ENCODE data around the gene DOP1A. TPM values are rescaled to one million over a fixed set of nuclear protein-coding genes. Genes with fewer than 3 reads are reported as not detected.

The DOP1A gene
- total RNA-seq, 4 donors from 2014 or later = 52.5 to 59.9 (median 58.0) TPM

DNA sequence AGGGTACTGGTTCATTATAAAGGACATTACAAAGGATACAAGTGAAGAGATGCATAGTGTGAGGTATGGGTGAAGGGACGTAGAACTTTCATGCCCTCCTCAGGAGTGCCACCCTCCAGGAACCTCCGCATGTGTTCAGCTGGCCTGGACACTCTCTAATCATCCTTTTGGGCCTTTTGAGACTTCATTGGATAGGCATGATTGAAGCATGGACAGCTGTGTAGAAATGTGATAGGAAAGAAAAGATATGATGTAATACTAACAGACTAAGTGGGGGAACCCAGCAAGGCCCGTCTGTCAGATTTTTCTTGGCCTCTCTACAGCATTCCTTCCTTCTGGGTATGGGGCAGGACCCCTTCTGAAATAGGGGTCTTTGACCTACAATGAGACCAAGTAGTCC, 31.1 kb downstream of the DOP1A start:
- Histone ChIP-seq H3K9me3 (no peaks in the 10 kb centered on the region), H3K27me3 (no peaks in the 10 kb centered on the region), H3K36me3 (peaks cover 0 to 17% (median 0%) of the 10 kb centered on the region in 3 donors), H3K4me3 (no peak overlapping the region), H3K27ac (no peak overlapping the region), H3K4me1 (no peaks in the 10 kb centered on the region)
- no peak for DNase-seq
- TF ChIP-seq, protein P1, sequence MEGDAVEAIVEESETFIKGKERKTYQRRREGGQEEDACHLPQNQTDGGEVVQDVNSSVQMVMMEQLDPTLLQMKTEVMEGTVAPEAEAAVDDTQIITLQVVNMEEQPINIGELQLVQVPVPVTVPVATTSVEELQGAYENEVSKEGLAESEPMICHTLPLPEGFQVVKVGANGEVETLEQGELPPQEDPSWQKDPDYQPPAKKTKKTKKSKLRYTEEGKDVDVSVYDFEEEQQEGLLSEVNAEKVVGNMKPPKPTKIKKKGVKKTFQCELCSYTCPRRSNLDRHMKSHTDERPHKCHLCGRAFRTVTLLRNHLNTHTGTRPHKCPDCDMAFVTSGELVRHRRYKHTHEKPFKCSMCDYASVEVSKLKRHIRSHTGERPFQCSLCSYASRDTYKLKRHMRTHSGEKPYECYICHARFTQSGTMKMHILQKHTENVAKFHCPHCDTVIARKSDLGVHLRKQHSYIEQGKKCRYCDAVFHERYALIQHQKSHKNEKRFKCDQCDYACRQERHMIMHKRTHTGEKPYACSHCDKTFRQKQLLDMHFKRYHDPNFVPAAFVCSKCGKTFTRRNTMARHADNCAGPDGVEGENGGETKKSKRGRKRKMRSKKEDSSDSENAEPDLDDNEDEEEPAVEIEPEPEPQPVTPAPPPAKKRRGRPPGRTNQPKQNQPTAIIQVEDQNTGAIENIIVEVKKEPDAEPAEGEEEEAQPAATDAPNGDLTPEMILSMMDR (IDR thresholded peaks at IDR 0.05) = no peak

DNA sequence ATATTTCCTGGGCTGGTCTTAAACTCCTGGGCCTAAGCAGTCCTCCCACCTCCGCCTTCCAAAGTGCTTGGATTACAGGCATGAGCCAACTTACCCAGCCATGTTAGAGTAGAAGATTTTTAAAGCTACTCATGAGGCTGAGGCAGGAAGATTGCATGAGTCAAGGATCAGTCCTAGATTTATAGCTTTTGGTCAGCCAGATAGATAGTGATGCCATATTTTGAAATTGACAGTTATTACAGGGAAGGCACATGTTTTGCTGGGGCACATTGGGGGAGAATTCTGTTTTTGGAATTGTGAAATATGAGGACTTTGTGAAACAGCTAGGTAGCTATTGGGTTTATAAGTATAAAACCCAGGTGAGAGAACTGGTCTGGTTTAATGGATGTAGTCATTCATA, 40.9 kb downstream of the DOP1A start:
- no peaks in the 10 kb centered on the region for H3K27me3 ChIP-seq
- TF ChIP-seq POLR2A (IDR thresholded peaks at IDR 0.05) = no peak
- TF ChIP-seq, protein P1 (IDR thresholded peaks at IDR 0.05) = no peak
- H3K4me1 ChIP-seq = no peaks in the 10 kb centered on the region
- H3K4me3 ChIP-seq = no peak overlapping the region
- DNase-seq = no peak
- H3K36me3 ChIP-seq = peaks cover 0 to 33% (median 0%) of the 10 kb centered on the region in 3 donors
- no peaks in the 10 kb centered on the region for H3K9me3 ChIP-seq
- no peak overlapping the region for H3K27ac ChIP-seq

DNA sequence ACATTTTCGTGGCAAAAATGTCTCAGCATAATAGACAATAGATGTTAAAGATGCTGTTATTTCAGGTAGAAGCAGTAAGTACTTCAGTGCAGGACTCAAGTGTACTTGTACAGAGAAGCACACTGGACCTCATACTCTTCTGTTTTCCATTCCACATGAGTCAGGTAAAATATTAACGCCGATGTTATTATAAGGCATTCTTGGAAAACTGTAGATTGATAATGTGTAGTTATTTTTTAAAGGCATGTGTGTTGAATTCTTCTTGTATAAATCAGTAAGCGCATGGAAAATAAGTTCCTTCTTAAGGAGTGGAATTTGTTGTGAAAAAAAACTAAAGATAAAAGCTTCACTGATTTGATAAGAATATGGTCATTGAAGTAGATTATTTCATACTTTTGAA, 45.8 kb downstream of the DOP1A start:
- peaks cover 0 to 23% (median 0%) of the 10 kb centered on the region in 3 donors for H3K36me3 ChIP-seq
- no peak overlapping the region for H3K4me3 ChIP-seq
- no peaks in the 10 kb centered on the region for H3K9me3 ChIP-seq
- no peak for TF ChIP-seq POLR2A (IDR thresholded peaks at IDR 0.05)
- DNase-seq = no peak
- no peak overlapping the region for H3K27ac ChIP-seq
- no peaks in the 10 kb centered on the region for H3K4me1 ChIP-seq
- no peaks in the 10 kb centered on the region for H3K27me3 ChIP-seq

DNA sequence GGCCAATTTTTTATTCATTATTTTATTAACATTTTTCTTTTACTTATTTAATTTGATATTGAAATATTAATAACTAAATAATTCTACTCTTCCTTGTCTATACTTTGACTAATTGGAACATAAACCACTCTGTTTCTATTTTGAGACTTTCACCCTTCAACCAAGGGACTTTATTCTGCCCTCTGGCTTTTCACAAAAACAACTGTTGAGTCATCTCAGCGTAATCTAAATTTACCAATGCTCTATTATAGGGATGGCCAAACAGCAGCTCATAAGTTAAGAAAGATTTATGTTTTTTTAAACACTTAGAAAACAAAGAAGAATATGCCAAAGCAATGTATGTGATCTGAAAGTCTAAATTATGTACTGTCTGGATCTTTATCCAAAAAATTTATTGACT, 46.7 kb downstream of the DOP1A start:
- TF ChIP-seq, protein P1 (IDR thresholded peaks at IDR 0.05) = no peak
- no peak for TF ChIP-seq POLR2A (IDR thresholded peaks at IDR 0.05)
- Histone ChIP-seq H3K27ac (no peak overlapping the region), H3K36me3 (peaks cover 0 to 21% (median 0%) of the 10 kb centered on the region in 3 donors), H3K27me3 (no peaks in the 10 kb centered on the region), H3K4me1 (no peaks in the 10 kb centered on the region), H3K9me3 (no peaks in the 10 kb centered on the region), H3K4me3 (no peak overlapping the region)
- no peak for DNase-seq

DNA sequence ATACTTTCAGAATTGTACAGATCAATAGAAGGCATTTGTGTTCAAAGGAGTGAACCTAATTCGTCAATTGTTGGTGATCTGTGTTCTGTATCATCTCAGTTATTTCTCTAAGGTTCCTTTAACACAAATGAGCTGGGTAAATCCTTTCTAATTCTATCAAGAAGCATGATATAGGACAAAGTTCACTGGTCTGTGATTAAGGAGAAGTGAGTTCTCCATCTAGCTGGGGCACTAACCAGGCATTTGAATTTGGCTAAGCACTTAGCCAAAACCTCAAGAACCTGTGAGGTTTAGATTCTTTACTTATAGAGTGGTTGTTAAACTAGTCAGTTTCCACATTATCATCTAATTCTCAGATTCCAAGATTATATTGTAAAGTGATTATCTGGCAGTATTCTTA, 50.3 kb downstream of the DOP1A start:
- DNase-seq = no peak
- Histone ChIP-seq H3K36me3 (peaks cover 0 to 32% (median 0%) of the 10 kb centered on the region in 3 donors), H3K4me3 (no peak overlapping the region)

DNA sequence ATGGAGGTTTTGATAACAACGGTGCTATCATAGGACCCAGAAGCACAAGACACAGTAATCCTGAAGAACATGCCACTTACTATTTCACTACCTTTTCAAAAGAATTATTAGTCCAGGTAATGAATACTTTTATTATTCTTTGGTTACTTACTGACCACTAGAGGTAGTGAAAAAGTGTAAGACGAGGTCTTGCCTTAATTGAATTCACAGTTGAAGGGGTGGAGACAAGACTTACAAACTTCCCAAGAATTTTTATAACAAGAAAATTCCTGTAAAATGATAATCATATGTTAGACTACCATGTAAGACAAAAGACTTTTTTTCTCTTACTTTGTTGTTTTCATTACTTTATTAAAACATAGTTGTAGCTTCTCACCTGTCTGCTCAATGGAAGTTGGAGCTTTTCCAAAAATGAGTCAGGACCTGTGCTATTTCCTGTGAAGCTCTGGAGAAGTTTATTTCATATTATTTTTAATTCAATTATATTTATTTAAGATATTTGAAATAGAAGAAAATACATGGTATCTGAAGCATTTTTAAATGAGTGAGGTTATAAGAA, 52.4 kb downstream of the DOP1A start:
- H3K4me3 ChIP-seq = no peak overlapping the region
- H3K36me3 ChIP-seq = peaks cover 0 to 48% (median 0%) of the 10 kb centered on the region in 3 donors

More for the DNA sequence above, 50.3 kb downstream of the DOP1A start:
- Histone ChIP-seq H3K27ac (no peak overlapping the region), H3K27me3 (no peaks in the 10 kb centered on the region), H3K9me3 (no peaks in the 10 kb centered on the region), H3K4me1 (no peaks in the 10 kb centered on the region)
- TF ChIP-seq, protein P1 (IDR thresholded peaks at IDR 0.05) = no peak
- TF ChIP-seq POLR2A (IDR thresholded peaks at IDR 0.05) = no peak

More for the DNA sequence above, 52.4 kb downstream of the DOP1A start:
- DNase-seq = no peak
- no peaks in the 10 kb centered on the region for H3K9me3 ChIP-seq
- no peak overlapping the region for H3K27ac ChIP-seq
- TF ChIP-seq POLR2A (IDR thresholded peaks at IDR 0.05) = no peak
- TF ChIP-seq, protein P1 (IDR thresholded peaks at IDR 0.05) = no peak
- no peaks in the 10 kb centered on the region for H3K27me3 ChIP-seq
- H3K4me1 ChIP-seq = no peaks in the 10 kb centered on the region

Measured in Peyer's patch (tissue), 4 donors.